Neural progenitor cell (in vitro differentiated cells): ENCODE data around the gene CHD2. TPM values are rescaled to one million over a fixed set of nuclear protein-coding genes. Genes with fewer than 3 reads are reported as not detected.

Experiments
- DNase-seq: peaks from one replicate; pipeline ENCODE4 v3.0.0-alpha.2; 2016; ENCODE audit warnings: low spot score
- H2AFZ ChIP-seq: fragments of 200-600 bp; sonication (generic); replicated peaks from 2 replicates; pipeline ENCODE4 v1.6.1; 2016; ENCODE audit warnings: antibody characterized with exemption
- H3F3A ChIP-seq: fragments of 200-600 bp; sonication (generic); 2 replicates; pipeline ENCODE4 v1.6.1; 2016; ENCODE audit warnings: antibody characterized with exemption, low read depth
- H3K27ac ChIP-seq: fragments of 200-600 bp; sonication (generic); 2 replicates; pipeline ENCODE4 v1.5.1; 2016; ENCODE audit warnings: mild to moderate bottlenecking
- H3K27me3 ChIP-seq: fragments of 200-600 bp; sonication (generic); 2 replicates; pipeline ENCODE4 v1.6.1; 2016; ENCODE audit warnings: mild to moderate bottlenecking, moderate library complexity
- H3K36me3 ChIP-seq: fragments of 200-600 bp; sonication (generic); 2 replicates; pipeline ENCODE4 v1.5.1; 2016
- H3K4me1 ChIP-seq: fragments of 200-600 bp; sonication (generic); 2 replicates; pipeline ENCODE4 v1.6.1; 2016; ENCODE audit warnings: mixed run types
- H3K4me2 ChIP-seq: fragments of 200-600 bp; sonication (generic); 2 replicates; pipeline ENCODE4 v1.6.1; 2016
- H3K4me3 ChIP-seq: fragments of 200-600 bp; sonication (generic); 2 replicates; pipeline ENCODE4 v1.5.1; 2016
- H3K79me2 ChIP-seq: fragments of 200-600 bp; sonication (generic); 2 replicates; pipeline ENCODE4 v1.6.1; 2016; ENCODE audit warnings: low read depth
- H3K9ac ChIP-seq: fragments of 200-600 bp; sonication (generic); 2 replicates; pipeline ENCODE4 v1.6.1; 2016
- H3K9me3 ChIP-seq: fragments of 200-600 bp; sonication (generic); 2 replicates; pipeline ENCODE4 v1.5.1; 2016; ENCODE audit warnings: low read depth
- H4K20me1 ChIP-seq: fragments of 200-600 bp; sonication (generic); 2 replicates; pipeline ENCODE4 v1.6.1; 2016; ENCODE audit warnings: low read depth
- H3K27ac Mint-ChIP-seq: 3 replicates; pipeline ENCODE4 v1.8.0; 2021; ENCODE audit warnings: mixed read lengths
- H3K27me3 Mint-ChIP-seq: 2 replicates; pipeline ENCODE4 v1.8.0; 2022; ENCODE audit warnings: low read depth, mild to moderate bottlenecking, inconsistent platforms, moderate library complexity, mixed read lengths; ENCODE audit not compliant: insufficient read depth
- H3K36me3 Mint-ChIP-seq: 3 replicates; pipeline ENCODE4 v1.8.0; 2021; ENCODE audit warnings: mixed read lengths
- H3K4me1 Mint-ChIP-seq: 3 replicates; pipeline ENCODE4 v1.8.0; 2021; ENCODE audit warnings: mixed read lengths
- H3K4me3 Mint-ChIP-seq: 3 replicates; pipeline ENCODE4 v1.8.0; 2021; ENCODE audit warnings: mild to moderate bottlenecking, moderate library complexity, mixed read lengths
- H3K9me3 Mint-ChIP-seq: 3 replicates; pipeline ENCODE4 v1.8.0; 2020; ENCODE audit warnings: mixed read lengths
- CTCF ChIP-seq: fragments of 200-600 bp; sonication (generic); IDR thresholded peaks from 2 replicates; pipeline ENCODE4 v1.5.1; 2017; ENCODE audit warnings: antibody characterized with exemption, mild to moderate bottlenecking
- EZH2 ChIP-seq: fragments of 200-600 bp; sonication (generic); IDR thresholded peaks from 2 replicates; pipeline ENCODE4 v1.6.1; 2017; ENCODE audit warnings: antibody characterized with exemption, mild to moderate bottlenecking, moderate library complexity
- EZH2phosphoT487 ChIP-seq: fragments of 200-600 bp; sonication (generic); IDR thresholded peaks from 2 replicates; pipeline ENCODE4 v1.6.1; 2017; ENCODE audit warnings: antibody characterized with exemption
- total RNA-seq: library from RNA; depleted of rRNA; stranded (reverse); fragments of >200 nt; gene quantifications from 2 replicates; pipeline ENCODE4 v1.2.3, GENCODE V29; 2015; ENCODE audit warnings: low replicate concordance

The CHD2 gene
- total RNA-seq, 1 donor from 2014 or later: 128 TPM

GRCh38 chr15:92906020-92906419 is 5.9 kb downstream of the CHD2 start:
- H3K9me3 Mint-ChIP-seq: peaks cover 5% of the 10 kb centered on the region
- DNase-seq: no peak
- H3K4me3 Mint-ChIP-seq: peak overlapping the region; percentile 93
- H3K4me3 ChIP-seq: peak overlapping the region; percentile 85
- H4K20me1 ChIP-seq: peaks cover 93% of the 10 kb centered on the region
- H3K9me3 ChIP-seq: no peaks in the 10 kb centered on the region
- H3K36me3 ChIP-seq: peaks cover 15% of the 10 kb centered on the region
- peaks cover 100% of the 10 kb centered on the region for H3K79me2 ChIP-seq
- peak overlapping the region; percentile 77 for H3K4me2 ChIP-seq
- H3K4me1 Mint-ChIP-seq: peaks cover 58% of the 10 kb centered on the region
- peaks cover 48% of the 10 kb centered on the region for H3K4me1 ChIP-seq
- H3K36me3 Mint-ChIP-seq: peaks cover 35% of the 10 kb centered on the region
- TF ChIP-seq EZH2 (no peak), EZH2phosphoT487 (no peak), CTCF (no peak)
- no peak overlapping the region for H3K27ac ChIP-seq
- peaks cover 84% of the 10 kb centered on the region for H3F3A ChIP-seq
- no peak overlapping the region for H2AFZ ChIP-seq
- no peak overlapping the region for H3K9ac ChIP-seq
- H3K27ac Mint-ChIP-seq: no peak overlapping the region
- H3K27me3 ChIP-seq: no peaks in the 10 kb centered on the region
- peaks cover 2% of the 10 kb centered on the region for H3K27me3 Mint-ChIP-seq

GRCh38 chr15:92906563-92907081 is 6.5 kb downstream of the CHD2 start:
- Mint-ChIP-seq H3K36me3 (peaks cover 41% of the 10 kb centered on the region), H3K4me3 (peak overlapping the region; percentile 53), H3K27ac (no peak overlapping the region), H3K4me1 (peaks cover 62% of the 10 kb centered on the region), H3K27me3 (peaks cover 2% of the 10 kb centered on the region), H3K9me3 (peaks cover 10% of the 10 kb centered on the region)
- H3K4me1 ChIP-seq: peaks cover 48% of the 10 kb centered on the region
- H3K4me2 ChIP-seq: peak overlapping the region; percentile 77
- TF ChIP-seq CTCF (no peak), EZH2phosphoT487 (no peak), EZH2 (no peak)
- DNase-seq: no peak
- H3F3A ChIP-seq: peaks cover 84% of the 10 kb centered on the region
- H3K79me2 ChIP-seq: peaks cover 100% of the 10 kb centered on the region
- H3K9ac ChIP-seq: no peak overlapping the region
- H2AFZ ChIP-seq: no peak overlapping the region
- peaks cover 93% of the 10 kb centered on the region for H4K20me1 ChIP-seq
- H3K4me3 ChIP-seq: peak overlapping the region; percentile 85
- H3K36me3 ChIP-seq: peaks cover 12% of the 10 kb centered on the region
- no peaks in the 10 kb centered on the region for H3K27me3 ChIP-seq
- H3K27ac ChIP-seq: no peak overlapping the region
- no peaks in the 10 kb centered on the region for H3K9me3 ChIP-seq

- Mint-ChIP-seq H3K9me3 (peaks cover 11% of the 10 kb centered on the region), H3K4me3 (no peak overlapping the region), H3K4me1 (peaks cover 66% of the 10 kb centered on the region), H3K36me3 (peaks cover 47% of the 10 kb centered on the region), H3K27me3 (peaks cover 2% of the 10 kb centered on the region), H3K27ac (no peak overlapping the region)
- Histone ChIP-seq H3K27ac (peak overlapping the region; percentile 49), H4K20me1 (peaks cover 93% of the 10 kb centered on the region), H3K79me2 (peaks cover 100% of the 10 kb centered on the region), H3K9ac (no peak overlapping the region), H3K4me2 (peak overlapping the region; percentile 77), H3K4me3 (peak overlapping the region; percentile 0), H3K36me3 (peaks cover 6% of the 10 kb centered on the region), H3K27me3 (no peaks in the 10 kb centered on the region), H3K4me1 (peaks cover 46% of the 10 kb centered on the region), H2AFZ (no peak overlapping the region), H3K9me3 (no peaks in the 10 kb centered on the region), H3F3A (peaks cover 84% of the 10 kb centered on the region)
- no peak for TF ChIP-seq EZH2
- no peak for TF ChIP-seq CTCF
- no peak for TF ChIP-seq EZH2phosphoT487
- no peak for DNase-seq
Observed at GRCh38 chr15:92907229-92907628, 7.1 kb downstream of the CHD2 start.
